Measurements from ENCODE around the gene CTCFL.

CTCFL gene

DNA sequence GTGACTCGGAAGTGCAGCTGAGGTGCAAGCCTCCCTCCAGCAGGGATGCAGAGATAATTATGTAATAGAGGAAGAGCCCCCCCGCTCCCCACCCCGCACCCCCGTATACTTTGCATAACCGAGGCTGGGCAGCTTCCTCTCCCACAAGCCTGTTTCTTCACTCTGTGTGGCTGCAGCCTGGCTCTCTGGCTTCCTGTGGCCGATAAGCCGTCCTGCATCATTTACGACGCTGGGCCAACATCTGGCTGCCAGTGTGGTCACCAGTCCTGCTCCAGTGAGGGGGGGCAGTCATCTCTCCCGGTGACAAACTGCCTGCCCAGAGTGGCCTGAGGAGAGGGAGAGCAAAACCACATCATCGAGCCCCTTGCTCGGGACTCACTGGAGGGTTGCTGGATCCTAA, 74.5 kb downstream of the CTCFL start:
- Histone ChIP-seq H3K27me3 (ENCODE audit: insufficient read depth, poor library complexity, severe bottlenecking) (no peaks in the 10 kb centered on the region), H3K4me3 (replicated peaks; ENCODE audit: insufficient read depth, low read length) (no peak overlapping the region; the same call in 1 of the 2 replicates), H3K27ac (replicated peaks) (peak overlapping the region; percentile 84)
- TF ChIP-seq, protein P1, sequence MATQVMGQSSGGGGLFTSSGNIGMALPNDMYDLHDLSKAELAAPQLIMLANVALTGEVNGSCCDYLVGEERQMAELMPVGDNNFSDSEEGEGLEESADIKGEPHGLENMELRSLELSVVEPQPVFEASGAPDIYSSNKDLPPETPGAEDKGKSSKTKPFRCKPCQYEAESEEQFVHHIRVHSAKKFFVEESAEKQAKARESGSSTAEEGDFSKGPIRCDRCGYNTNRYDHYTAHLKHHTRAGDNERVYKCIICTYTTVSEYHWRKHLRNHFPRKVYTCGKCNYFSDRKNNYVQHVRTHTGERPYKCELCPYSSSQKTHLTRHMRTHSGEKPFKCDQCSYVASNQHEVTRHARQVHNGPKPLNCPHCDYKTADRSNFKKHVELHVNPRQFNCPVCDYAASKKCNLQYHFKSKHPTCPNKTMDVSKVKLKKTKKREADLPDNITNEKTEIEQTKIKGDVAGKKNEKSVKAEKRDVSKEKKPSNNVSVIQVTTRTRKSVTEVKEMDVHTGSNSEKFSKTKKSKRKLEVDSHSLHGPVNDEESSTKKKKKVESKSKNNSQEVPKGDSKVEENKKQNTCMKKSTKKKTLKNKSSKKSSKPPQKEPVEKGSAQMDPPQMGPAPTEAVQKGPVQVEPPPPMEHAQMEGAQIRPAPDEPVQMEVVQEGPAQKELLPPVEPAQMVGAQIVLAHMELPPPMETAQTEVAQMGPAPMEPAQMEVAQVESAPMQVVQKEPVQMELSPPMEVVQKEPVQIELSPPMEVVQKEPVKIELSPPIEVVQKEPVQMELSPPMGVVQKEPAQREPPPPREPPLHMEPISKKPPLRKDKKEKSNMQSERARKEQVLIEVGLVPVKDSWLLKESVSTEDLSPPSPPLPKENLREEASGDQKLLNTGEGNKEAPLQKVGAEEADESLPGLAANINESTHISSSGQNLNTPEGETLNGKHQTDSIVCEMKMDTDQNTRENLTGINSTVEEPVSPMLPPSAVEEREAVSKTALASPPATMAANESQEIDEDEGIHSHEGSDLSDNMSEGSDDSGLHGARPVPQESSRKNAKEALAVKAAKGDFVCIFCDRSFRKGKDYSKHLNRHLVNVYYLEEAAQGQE (IDR thresholded peaks at IDR 0.05; ENCODE audit: insufficient replicate concordance, low read depth): peak; percentile 26
- TF ChIP-seq, protein P2, sequence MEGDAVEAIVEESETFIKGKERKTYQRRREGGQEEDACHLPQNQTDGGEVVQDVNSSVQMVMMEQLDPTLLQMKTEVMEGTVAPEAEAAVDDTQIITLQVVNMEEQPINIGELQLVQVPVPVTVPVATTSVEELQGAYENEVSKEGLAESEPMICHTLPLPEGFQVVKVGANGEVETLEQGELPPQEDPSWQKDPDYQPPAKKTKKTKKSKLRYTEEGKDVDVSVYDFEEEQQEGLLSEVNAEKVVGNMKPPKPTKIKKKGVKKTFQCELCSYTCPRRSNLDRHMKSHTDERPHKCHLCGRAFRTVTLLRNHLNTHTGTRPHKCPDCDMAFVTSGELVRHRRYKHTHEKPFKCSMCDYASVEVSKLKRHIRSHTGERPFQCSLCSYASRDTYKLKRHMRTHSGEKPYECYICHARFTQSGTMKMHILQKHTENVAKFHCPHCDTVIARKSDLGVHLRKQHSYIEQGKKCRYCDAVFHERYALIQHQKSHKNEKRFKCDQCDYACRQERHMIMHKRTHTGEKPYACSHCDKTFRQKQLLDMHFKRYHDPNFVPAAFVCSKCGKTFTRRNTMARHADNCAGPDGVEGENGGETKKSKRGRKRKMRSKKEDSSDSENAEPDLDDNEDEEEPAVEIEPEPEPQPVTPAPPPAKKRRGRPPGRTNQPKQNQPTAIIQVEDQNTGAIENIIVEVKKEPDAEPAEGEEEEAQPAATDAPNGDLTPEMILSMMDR (IDR thresholded peaks at IDR 0.05; ENCODE audit: insufficient read depth, low read length): no peak
- peak; percentile 97 for TF ChIP-seq POLR2AphosphoS5 (IDR thresholded peaks at IDR 0.05; ENCODE audit: low read depth)
- TF ChIP-seq SPI1 (IDR thresholded peaks at IDR 0.05; ENCODE audit: borderline replicate concordance, low read depth): peak; percentile 63
- TF ChIP-seq GABPA (IDR thresholded peaks at IDR 0.05; ENCODE audit: low read depth): no peak
- DNase-seq (ENCODE audit: low read depth in 1 of 2, low spot score in 1 of 2): peak; percentile 98

DNA sequence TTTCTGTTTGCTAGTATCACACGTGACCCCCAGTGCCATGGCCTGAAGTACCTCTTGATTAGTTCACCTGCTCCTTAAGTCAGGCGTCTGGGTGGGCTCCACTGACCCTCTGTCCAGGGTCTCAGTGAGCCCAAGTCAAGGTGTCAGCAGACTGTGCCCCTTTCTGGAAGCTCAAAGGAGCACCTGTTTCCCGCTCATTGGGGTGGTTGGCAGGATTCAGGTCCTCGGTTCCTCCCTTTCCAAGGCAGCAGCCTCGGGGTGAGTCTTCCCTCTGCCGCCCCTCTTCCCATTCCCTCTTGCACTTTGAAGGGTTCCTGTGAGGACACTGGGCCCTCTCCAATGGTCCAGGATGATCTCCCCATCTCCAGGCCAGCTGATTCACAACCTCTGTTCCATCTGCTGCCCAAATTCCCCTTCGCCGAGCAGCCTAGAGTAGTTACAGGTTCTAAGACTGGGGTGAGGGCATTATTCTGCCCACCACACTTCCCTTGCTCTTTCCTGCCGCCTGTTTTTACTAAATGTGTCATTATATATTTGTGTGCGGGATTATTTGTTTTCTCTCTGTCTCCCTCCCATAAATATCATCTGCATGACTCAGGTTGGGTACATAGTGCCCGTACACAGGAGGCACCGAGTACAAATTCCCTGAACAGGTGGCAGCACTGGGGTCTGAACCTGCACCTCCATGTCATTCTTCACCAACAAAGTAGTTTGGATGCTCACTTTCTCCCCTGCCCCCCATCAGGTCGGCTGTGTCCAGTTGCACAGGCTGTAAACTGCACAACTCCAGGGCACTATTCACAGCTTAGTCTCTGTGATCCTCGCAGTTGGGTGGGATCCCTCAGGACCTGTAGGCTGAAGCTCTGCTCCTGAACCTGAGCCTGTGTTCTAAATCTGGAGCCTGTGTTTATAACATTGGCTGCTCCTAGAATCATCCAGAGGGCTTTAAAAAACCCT, 75.3 kb downstream of the CTCFL start:
- H3K27ac ChIP-seq (replicated peaks): peak overlapping the region; percentile 60
- DNase-seq (ENCODE audit: low read depth in 1 of 2, low spot score in 1 of 2): no peak
- H3K4me3 ChIP-seq (replicated peaks; ENCODE audit: insufficient read depth, low read length): no peak overlapping the region
- no peaks in the 10 kb centered on the region for H3K27me3 ChIP-seq (ENCODE audit: insufficient read depth, poor library complexity, severe bottlenecking)
- TF ChIP-seq, protein P1 (IDR thresholded peaks at IDR 0.05; ENCODE audit: insufficient replicate concordance, low read depth): no peak
- TF ChIP-seq GABPA (IDR thresholded peaks at IDR 0.05; ENCODE audit: low read depth): no peak
- TF ChIP-seq SPI1 (IDR thresholded peaks at IDR 0.05; ENCODE audit: borderline replicate concordance, low read depth): no peak
- no peak for TF ChIP-seq POLR2AphosphoS5 (IDR thresholded peaks at IDR 0.05; ENCODE audit: low read depth)
- TF ChIP-seq, protein P2 (IDR thresholded peaks at IDR 0.05; ENCODE audit: insufficient read depth, low read length): no peak

DNA sequence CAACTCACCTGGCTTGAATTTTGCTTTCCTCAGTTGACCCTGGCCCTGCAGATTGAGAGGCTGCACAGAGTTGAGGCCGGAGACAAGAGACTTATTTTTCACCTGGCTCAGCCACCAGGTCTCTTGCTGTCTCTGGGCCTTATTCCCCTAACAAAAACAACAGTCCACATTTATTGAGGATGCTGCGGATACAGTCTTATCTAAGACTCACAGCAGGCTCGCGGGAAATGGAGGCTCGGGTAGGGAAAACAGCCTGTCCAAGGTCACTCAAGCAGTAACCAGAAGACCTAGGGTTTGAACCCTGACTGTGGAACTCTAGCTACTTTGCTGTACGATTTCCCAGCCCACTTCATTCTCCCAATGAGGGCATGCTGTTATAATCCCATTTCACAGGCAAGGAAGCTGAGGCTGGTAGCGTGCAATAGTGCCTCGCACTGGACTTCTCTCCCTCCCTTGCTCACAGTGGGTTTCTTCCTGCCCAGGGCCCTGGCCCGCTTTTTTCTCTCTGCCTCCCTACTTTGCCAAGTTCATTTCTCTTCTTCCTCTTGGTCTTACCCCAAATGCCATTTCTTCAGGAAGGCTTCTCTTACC, 76.1 kb downstream of the CTCFL start:
- 0 out of 2 replicates have a peak overlapping the region, but pooled peaks have one; percentile 0 for H3K27ac ChIP-seq (replicated peaks)
- TF ChIP-seq SPI1 (IDR thresholded peaks at IDR 0.05; ENCODE audit: borderline replicate concordance, low read depth) (no peak), GABPA (IDR thresholded peaks at IDR 0.05; ENCODE audit: low read depth) (no peak), POLR2AphosphoS5 (IDR thresholded peaks at IDR 0.05; ENCODE audit: low read depth) (no peak)
- TF ChIP-seq, protein P1 (IDR thresholded peaks at IDR 0.05; ENCODE audit: insufficient replicate concordance, low read depth): no peak
- TF ChIP-seq, protein P2 (IDR thresholded peaks at IDR 0.05; ENCODE audit: insufficient read depth, low read length): no peak

More for the DNA sequence above, 76.1 kb downstream of the CTCFL start:
- no peaks in the 10 kb centered on the region for H3K27me3 ChIP-seq (ENCODE audit: insufficient read depth, poor library complexity, severe bottlenecking)
- H3K4me3 ChIP-seq (replicated peaks; ENCODE audit: insufficient read depth, low read length): no peak overlapping the region
- no peak for DNase-seq (ENCODE audit: low read depth in 1 of 2, low spot score in 1 of 2)

Data from HL-60 (cell line).